Measurements from ENCODE around the gene LRRN2.
A peak's percentile ranks its signal among the peaks of the same experiment; 100 is the strongest.
"Not testable (repeated sequence)": the region's sequence is repeated elsewhere in the genome, so short reads cannot be mapped to it uniquely, and the experiment has no call there.

Gene LRRN2

GRCh38 chr1:204647805-204648153 lies 37.8 kb downstream of the LRRN2 start:
- no peaks in the 10 kb centered on the region for H3K36me3 Mint-ChIP-seq (ENCODE audit: low read depth)
- peaks cover 3% of the 10 kb centered on the region for H3K4me1 Mint-ChIP-seq (ENCODE audit: low read depth)
- H3K27ac Mint-ChIP-seq, result no peak overlapping the region
- H3K9me3 Mint-ChIP-seq, result no peaks in the 10 kb centered on the region
- no peak for DNase-seq
- no peak overlapping the region for H3K4me3 Mint-ChIP-seq
- H3K27me3 Mint-ChIP-seq, result peaks cover 10% of the 10 kb centered on the region

- H3K27me3 Mint-ChIP-seq, result peaks cover 5% of the 10 kb centered on the region
- no peaks in the 10 kb centered on the region for H3K9me3 Mint-ChIP-seq
- no peaks in the 10 kb centered on the region for H3K36me3 Mint-ChIP-seq (ENCODE audit: low read depth)
- H3K4me3 Mint-ChIP-seq, result no peak overlapping the region
- peaks cover 3% of the 10 kb centered on the region for H3K4me1 Mint-ChIP-seq (ENCODE audit: low read depth)
- no peak for DNase-seq
- H3K27ac Mint-ChIP-seq, result peak overlapping the region; percentile 1
Measured at GRCh38 chr1:204647114-204647804, 38.3 kb downstream of the LRRN2 start.

DNA sequence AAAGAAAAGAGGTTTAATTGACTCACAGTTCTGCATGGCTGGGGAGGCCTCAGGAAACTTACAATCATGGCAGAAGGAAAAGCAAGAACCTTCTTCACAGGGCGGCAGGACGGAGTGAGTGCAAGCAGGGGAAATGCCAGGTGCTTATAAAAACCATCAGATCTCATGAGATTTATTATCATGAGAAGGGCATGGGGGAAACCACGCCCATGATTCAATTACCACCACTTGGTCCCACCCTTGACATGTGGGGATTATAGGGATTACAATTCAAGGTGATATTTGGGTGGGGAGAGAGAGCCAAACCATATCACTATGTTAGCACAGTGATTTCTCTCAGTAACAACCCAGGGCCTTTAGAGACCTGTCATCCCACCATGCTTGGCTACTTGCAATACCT lies 39.9 kb downstream of the LRRN2 start:
- Mint-ChIP-seq H3K27ac (no peak overlapping the region), H3K36me3 (ENCODE audit: low read depth) (no peaks in the 10 kb centered on the region), H3K4me3 (no peak overlapping the region), H3K27me3 (no peaks in the 10 kb centered on the region), H3K9me3 (no peaks in the 10 kb centered on the region), H3K4me1 (ENCODE audit: low read depth) (peaks cover 3% of the 10 kb centered on the region)
- no peak for DNase-seq

DNA sequence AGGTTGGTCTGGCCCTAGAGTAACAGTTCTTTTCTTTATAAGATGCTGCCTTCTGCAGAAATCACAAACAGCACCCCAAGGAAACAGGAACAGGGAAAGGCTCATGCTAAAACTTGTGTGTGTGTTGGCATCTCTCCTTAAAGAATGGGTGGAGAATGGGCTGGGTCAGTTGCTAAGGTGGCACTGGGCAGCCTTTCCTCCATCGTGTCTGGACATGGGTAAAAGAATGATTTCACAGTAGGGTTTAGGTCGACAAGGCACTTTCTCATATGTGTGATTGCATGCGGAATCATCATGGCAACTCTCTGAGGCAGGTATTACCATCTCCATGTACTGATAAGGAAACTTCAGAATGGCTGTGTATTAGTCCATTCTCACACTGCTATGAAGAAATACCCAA lies 40.3 kb downstream of the LRRN2 start:
- H3K27me3 Mint-ChIP-seq, result no peaks in the 10 kb centered on the region
- H3K27ac Mint-ChIP-seq, result no peak overlapping the region
- no peaks in the 10 kb centered on the region for H3K9me3 Mint-ChIP-seq
- no peak overlapping the region for H3K4me3 Mint-ChIP-seq
- DNase-seq, result no peak
- H3K4me1 Mint-ChIP-seq (ENCODE audit: low read depth), result peaks cover 3% of the 10 kb centered on the region
- H3K36me3 Mint-ChIP-seq (ENCODE audit: low read depth), result no peaks in the 10 kb centered on the region

DNA sequence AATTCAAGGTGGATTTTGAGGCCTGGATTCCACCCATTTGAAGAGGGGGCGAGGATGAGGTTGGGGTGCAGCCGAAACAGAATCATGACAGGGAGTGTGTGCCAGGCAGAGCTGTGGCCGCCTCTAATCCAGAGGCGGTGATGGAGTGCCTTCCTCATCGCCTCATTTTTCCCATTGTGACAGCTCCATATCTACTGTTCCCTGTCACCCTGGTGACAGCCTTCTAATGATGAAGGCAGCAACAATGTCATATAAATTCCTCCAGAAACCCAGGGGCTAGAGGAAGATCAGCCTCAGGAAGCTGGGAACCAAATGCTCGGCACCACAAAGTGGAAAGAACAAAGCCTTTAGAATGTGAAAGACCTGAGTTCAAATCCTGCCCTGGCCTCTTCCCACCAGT lies 42.0 kb downstream of the LRRN2 start:
- no peaks in the 10 kb centered on the region for H3K36me3 Mint-ChIP-seq (ENCODE audit: low read depth)
- H3K27me3 Mint-ChIP-seq, result no peaks in the 10 kb centered on the region
- no peak overlapping the region for H3K27ac Mint-ChIP-seq
- peaks cover 3% of the 10 kb centered on the region for H3K4me1 Mint-ChIP-seq (ENCODE audit: low read depth)
- no peaks in the 10 kb centered on the region for H3K9me3 Mint-ChIP-seq
- H3K4me3 Mint-ChIP-seq, result no peak overlapping the region
- DNase-seq, result no peak

GRCh38 chr1:204641936-204642335 lies 43.6 kb downstream of the LRRN2 start:
- no peaks in the 10 kb centered on the region for H3K4me1 Mint-ChIP-seq (ENCODE audit: low read depth)
- no peaks in the 10 kb centered on the region for H3K27me3 Mint-ChIP-seq
- H3K36me3 Mint-ChIP-seq (ENCODE audit: low read depth), result no peaks in the 10 kb centered on the region
- DNase-seq, result no peak
- no peaks in the 10 kb centered on the region for H3K9me3 Mint-ChIP-seq
- no peak overlapping the region for H3K4me3 Mint-ChIP-seq
- H3K27ac Mint-ChIP-seq, result no peak overlapping the region

DNA sequence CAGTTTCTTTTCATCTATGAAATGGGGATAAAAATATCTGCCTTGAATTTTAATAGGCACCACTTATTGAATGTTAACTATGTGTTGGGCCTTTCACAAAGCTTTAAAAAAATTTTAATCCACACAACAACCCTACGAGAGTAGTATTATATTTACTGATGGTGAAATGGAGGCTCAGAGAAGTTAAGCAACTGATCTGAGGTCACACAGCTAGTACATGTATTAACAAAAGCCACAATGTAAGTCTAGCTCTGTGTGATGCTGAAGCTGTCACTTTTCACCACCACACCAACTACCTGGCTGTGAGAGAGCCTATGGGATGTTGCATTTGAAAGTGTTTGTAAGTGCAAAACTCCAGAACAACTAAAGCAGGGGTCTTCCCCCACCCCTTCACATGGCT lies 44.1 kb downstream of the LRRN2 start:
- Mint-ChIP-seq H3K27ac (no peak overlapping the region), H3K4me3 (no peak overlapping the region), H3K27me3 (no peaks in the 10 kb centered on the region), H3K36me3 (ENCODE audit: low read depth) (no peaks in the 10 kb centered on the region), H3K9me3 (no peaks in the 10 kb centered on the region), H3K4me1 (ENCODE audit: low read depth) (no peaks in the 10 kb centered on the region)
- DNase-seq, result no peak

GRCh38 chr1:204640578-204640977 lies 45.0 kb downstream of the LRRN2 start:
- Mint-ChIP-seq H3K4me3 (no peak overlapping the region), H3K36me3 (ENCODE audit: low read depth) (no peaks in the 10 kb centered on the region), H3K27ac (no peak overlapping the region), H3K9me3 (no peaks in the 10 kb centered on the region), H3K4me1 (ENCODE audit: low read depth) (no peaks in the 10 kb centered on the region), H3K27me3 (no peaks in the 10 kb centered on the region)
- DNase-seq, result no peak

DNA sequence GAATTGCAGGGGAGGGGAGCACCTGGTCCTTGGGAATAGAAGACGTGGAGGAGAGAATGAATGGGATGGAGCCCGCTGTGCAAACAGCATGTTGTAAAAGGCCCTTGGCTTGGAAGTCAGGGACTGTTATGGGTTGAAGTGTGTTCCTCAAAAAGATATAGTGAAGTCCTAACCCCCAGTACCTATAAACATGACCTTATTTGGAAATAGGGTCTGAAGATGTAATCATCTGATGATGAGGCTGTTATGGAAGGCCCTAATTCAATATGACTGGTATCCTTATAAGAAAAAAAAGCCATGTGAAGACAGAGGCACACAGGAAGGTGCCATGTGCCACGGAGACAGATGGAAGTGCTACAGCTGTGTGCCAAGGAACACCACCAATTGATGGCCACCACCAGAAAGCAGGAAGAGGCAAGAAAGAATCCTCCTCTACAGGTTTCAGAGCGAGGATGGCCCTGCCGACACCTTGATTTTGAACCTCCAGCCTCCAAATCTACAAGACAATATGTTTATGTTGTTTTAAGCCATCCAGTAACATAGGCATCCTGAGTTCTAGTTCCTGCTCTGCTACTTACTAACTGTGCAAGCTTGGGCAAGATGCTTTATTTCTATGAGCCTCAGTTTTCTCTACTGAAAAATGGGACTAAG lies 51.2 kb downstream of the LRRN2 start:
- no peaks in the 10 kb centered on the region for H3K4me1 Mint-ChIP-seq (ENCODE audit: low read depth)
- H3K4me3 Mint-ChIP-seq, result no peak overlapping the region
- H3K27me3 Mint-ChIP-seq, result peaks cover 16% of the 10 kb centered on the region
- no peaks in the 10 kb centered on the region for H3K36me3 Mint-ChIP-seq (ENCODE audit: low read depth)
- no peaks in the 10 kb centered on the region for H3K9me3 Mint-ChIP-seq
- no peak overlapping the region for H3K27ac Mint-ChIP-seq
- no peak for DNase-seq

DNA sequence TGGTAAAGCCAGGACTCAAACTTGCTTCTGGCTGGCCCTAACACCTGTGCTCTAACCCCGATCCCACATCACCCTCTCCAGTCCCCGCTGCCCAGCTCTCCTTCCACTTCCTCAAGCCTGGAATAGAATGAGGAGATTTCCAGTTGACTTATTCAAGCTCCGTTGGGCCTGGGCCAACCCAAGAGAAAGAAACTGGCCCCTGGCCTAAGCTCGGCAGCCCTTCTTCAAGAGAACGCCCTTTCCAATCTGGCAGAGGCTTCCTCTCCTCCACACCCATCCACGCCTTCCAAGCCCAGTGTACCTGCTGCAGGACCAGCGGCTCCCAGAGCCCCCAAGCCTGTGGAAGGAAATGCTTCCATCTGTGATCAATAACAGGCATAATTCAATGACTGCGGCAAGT lies 51.9 kb downstream of the LRRN2 start:
- no peak overlapping the region for H3K27ac Mint-ChIP-seq
- no peaks in the 10 kb centered on the region for H3K4me1 Mint-ChIP-seq (ENCODE audit: low read depth)
- DNase-seq, result no peak
- H3K4me3 Mint-ChIP-seq, result no peak overlapping the region
- H3K36me3 Mint-ChIP-seq (ENCODE audit: low read depth), result no peaks in the 10 kb centered on the region
- H3K9me3 Mint-ChIP-seq, result no peaks in the 10 kb centered on the region
- peaks cover 16% of the 10 kb centered on the region for H3K27me3 Mint-ChIP-seq

DNA sequence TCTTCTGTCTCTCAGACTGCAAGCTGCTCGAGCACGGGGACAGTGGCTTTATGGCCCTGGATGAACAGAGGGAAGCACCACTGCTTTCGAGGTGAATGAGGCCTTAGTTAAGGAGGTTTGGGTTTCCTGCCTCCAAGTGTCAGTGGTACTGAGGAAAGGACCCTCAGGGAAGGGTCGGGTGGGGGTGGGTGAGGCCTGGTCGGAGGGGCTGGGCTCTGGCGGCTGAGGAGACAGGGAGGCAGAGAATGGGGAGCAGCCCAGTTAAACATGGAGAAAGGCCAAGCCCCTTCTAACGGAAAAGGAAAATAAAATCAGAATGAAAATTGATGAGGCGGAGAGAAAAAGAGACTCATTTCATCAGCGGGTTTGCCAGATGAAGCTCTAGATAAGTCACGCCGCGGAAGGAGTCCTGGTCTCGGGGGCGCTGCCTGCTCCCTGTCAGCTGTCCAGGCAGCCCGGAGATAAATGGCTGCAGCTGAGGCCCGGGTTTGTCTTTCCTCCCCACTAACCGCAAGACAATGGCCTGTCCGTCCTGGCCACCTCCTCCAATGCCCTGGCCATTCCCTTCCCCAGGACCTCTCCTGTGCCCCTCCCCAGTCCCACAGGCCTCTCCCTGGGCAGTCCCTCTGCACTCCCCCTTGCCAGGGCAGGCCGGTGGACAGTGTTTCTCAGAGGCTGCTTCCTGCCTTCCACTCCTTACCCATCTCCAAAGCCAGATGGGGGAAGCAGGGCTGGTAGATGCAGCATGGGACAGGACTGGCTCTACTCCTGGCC lies 55.2 kb downstream of the LRRN2 start:
- no peaks in the 10 kb centered on the region for H3K36me3 Mint-ChIP-seq (ENCODE audit: low read depth)
- peaks cover 16% of the 10 kb centered on the region for H3K27me3 Mint-ChIP-seq
- no peak overlapping the region for H3K4me3 Mint-ChIP-seq
- no peak for DNase-seq
- H3K27ac Mint-ChIP-seq, result no peak overlapping the region
- no peaks in the 10 kb centered on the region for H3K4me1 Mint-ChIP-seq (ENCODE audit: low read depth)
- no peaks in the 10 kb centered on the region for H3K9me3 Mint-ChIP-seq

DNA sequence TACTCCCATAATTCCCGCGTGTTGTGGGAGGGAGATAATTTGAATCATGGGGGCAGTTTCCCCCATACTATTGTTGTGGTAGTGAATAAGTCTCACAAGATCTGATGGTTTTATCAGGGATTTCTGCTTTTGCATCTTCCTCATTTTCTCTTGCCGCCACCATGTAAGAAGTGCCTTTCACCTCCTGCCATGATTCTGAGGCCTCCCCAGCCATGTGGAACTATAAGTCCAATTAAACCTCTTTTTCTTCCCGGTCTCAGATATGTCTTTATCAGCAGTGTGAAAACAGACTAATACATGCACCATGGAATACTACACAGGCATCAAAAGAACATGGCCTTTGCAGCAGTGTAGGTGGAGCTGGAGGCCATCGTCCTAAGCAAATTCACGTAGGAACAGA lies 56.1 kb downstream of the LRRN2 start:
- H3K4me1 Mint-ChIP-seq (ENCODE audit: low read depth); H3K36me3 Mint-ChIP-seq (ENCODE audit: low read depth); DNase-seq; H3K9me3 Mint-ChIP-seq; H3K4me3 Mint-ChIP-seq; H3K27ac Mint-ChIP-seq: not testable (repeated sequence)
- H3K27me3 Mint-ChIP-seq, result peaks cover 16% of the 10 kb centered on the region

GRCh38 chr1:204628868-204629267 lies 56.7 kb downstream of the LRRN2 start:
- no peak for DNase-seq
- no peak overlapping the region for H3K27ac Mint-ChIP-seq
- H3K27me3 Mint-ChIP-seq, result peaks cover 16% of the 10 kb centered on the region
- H3K4me1 Mint-ChIP-seq (ENCODE audit: low read depth), result no peaks in the 10 kb centered on the region
- H3K36me3 Mint-ChIP-seq (ENCODE audit: low read depth), result no peaks in the 10 kb centered on the region
- no peaks in the 10 kb centered on the region for H3K9me3 Mint-ChIP-seq
- no peak overlapping the region for H3K4me3 Mint-ChIP-seq

DNA sequence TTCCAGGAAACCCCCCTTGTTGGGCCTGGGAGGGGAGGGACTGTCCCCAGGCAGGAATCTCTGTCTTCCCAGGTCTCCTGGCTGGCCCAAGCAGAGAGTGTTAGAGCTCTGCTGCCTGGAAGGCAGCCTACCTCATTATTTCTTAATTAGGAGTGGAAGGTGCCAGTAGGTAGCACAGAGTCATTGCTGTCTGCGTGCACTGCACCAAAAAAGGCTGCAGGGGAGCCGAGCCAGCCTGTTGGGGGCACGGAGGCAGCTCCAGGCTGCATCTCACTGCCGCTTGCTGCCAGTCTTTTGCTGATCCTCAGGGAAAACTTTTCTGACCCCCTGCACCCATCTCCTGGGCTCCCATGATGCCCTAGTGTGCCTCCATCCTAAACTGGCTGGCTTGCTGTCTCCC lies 58.1 kb downstream of the LRRN2 start:
- no peaks in the 10 kb centered on the region for H3K9me3 Mint-ChIP-seq
- peaks cover 16% of the 10 kb centered on the region for H3K27me3 Mint-ChIP-seq
- no peaks in the 10 kb centered on the region for H3K4me1 Mint-ChIP-seq (ENCODE audit: low read depth)
- no peak overlapping the region for H3K4me3 Mint-ChIP-seq
- H3K27ac Mint-ChIP-seq, result no peak overlapping the region
- no peak for DNase-seq
- H3K36me3 Mint-ChIP-seq (ENCODE audit: low read depth), result no peaks in the 10 kb centered on the region

DNA sequence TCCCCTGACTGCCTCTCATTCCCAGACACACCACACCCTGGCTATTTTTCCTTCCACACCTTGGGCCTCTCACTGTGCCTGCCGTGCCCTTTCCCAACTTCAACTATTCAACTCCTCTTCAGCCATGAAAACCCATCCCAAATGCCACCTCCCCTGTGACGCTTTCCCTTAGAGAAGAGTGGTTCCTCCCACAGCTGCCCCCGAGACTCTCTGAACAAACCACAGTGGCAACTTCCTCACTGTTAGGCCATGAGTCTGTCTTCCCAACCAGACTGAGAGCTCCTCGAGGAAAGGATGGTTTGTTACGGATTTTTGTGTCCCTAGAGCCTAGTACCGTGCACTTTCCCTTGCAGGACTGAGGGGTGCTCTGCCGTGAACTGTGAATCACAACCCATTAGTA lies 59.2 kb downstream of the LRRN2 start:
- H3K4me3 Mint-ChIP-seq, result no peak overlapping the region
- H3K27ac Mint-ChIP-seq, result no peak overlapping the region
- peaks cover 12% of the 10 kb centered on the region for H3K27me3 Mint-ChIP-seq

More for the DNA sequence above, 59.2 kb downstream of the LRRN2 start:
- Mint-ChIP-seq H3K4me1 (ENCODE audit: low read depth) (no peaks in the 10 kb centered on the region), H3K9me3 (no peaks in the 10 kb centered on the region), H3K36me3 (ENCODE audit: low read depth) (no peaks in the 10 kb centered on the region)
- DNase-seq, result no peak
